HUES48 (cell line): ENCODE measurements around the gene FRMD1.

Source experiments
- H3K27ac ChIP-seq: one replicate; pipeline ENCODE4 v1.7.0; 2013; ENCODE audit warnings: low read depth, low read length, inconsistent platforms
- H3K27me3 ChIP-seq: 2 replicates; pipeline ENCODE4 v1.6.1; 2013; ENCODE audit warnings: mild to moderate bottlenecking, low read length; ENCODE audit not compliant: control insufficient read depth, insufficient read depth
- H3K36me3 ChIP-seq: 2 replicates; pipeline ENCODE4 v1.6.1; 2013; ENCODE audit warnings: low read length; ENCODE audit not compliant: control insufficient read depth, insufficient read depth
- H3K4me1 ChIP-seq: 2 replicates; pipeline ENCODE4 v1.6.1; 2013; ENCODE audit warnings: mild to moderate bottlenecking, low read length; ENCODE audit not compliant: control insufficient read depth, insufficient read depth
- H3K4me3 ChIP-seq: 2 replicates; pipeline ENCODE4 v1.5.1; 2013; ENCODE audit warnings: mild to moderate bottlenecking, low read depth, low read length
- H3K9ac ChIP-seq: 2 replicates; pipeline ENCODE4 v1.6.1; 2013; ENCODE audit warnings: mild to moderate bottlenecking, low read depth, low read length, moderate library complexity
- H3K9me3 ChIP-seq: 2 replicates; pipeline ENCODE4 v1.6.1; 2013; ENCODE audit warnings: low read length; ENCODE audit not compliant: control insufficient read depth, insufficient read depth

Gene FRMD1

DNA sequence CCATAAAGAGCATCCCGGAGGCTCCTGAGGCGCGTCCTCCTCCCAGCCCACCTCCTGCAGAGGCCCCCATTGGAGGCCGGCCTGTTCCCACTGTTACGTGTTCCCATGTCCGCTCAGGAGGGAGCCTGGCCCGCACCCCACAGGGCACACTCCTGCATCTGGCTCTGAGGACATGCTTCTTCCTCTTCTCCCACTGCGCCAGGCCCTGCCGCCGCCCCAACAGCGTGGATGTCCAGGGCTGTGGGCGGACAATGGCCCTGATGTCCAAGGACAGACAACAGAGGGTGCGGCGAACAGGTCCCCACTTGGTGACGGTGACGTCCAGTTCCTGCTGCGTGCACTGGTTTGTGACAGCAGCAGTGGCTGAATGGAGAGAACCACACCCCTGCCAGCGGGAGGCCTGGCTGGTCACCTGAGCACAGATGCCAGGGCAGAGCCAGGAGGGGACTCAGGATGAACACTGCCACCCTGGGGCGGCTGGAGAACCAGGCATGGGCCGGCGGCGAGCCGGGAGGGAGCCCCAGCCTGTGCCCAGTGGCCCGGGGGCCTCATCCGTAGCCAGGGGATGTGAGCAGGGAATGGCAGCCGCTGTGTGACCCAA lies 26.6 kb downstream of the FRMD1 start:
- Histone ChIP-seq H3K9ac (no peak overlapping the region), H3K4me1 (no peaks in the 10 kb centered on the region), H3K27ac (no peak overlapping the region), H3K27me3 (no peaks in the 10 kb centered on the region), H3K4me3 (no peak overlapping the region), H3K36me3 (no peaks in the 10 kb centered on the region), H3K9me3 (no peaks in the 10 kb centered on the region)

DNA sequence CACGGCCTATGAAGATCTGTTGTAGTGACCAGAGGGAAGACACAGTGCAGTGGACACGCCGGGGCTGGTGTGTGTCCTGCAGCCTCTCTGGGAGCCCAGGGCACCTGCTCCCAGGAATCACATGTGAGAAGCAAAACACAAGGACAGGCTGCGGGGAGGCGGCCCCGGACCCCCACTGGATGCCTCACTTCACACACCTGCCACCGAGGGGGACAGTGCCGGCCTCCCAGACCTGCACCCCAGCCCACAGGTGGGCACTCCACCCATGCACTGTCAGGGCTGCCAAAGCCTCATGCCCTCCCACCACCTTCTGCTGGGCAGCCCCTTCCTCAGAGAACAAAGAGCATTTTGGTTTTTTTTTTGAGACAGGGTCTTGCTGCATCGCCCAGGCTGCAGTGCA lies 27.4 kb downstream of the FRMD1 start:
- Histone ChIP-seq H3K4me3 (no peak overlapping the region), H3K9me3 (no peaks in the 10 kb centered on the region), H3K9ac (no peak overlapping the region), H3K36me3 (no peaks in the 10 kb centered on the region), H3K4me1 (no peaks in the 10 kb centered on the region), H3K27ac (no peak overlapping the region), H3K27me3 (no peaks in the 10 kb centered on the region)

DNA sequence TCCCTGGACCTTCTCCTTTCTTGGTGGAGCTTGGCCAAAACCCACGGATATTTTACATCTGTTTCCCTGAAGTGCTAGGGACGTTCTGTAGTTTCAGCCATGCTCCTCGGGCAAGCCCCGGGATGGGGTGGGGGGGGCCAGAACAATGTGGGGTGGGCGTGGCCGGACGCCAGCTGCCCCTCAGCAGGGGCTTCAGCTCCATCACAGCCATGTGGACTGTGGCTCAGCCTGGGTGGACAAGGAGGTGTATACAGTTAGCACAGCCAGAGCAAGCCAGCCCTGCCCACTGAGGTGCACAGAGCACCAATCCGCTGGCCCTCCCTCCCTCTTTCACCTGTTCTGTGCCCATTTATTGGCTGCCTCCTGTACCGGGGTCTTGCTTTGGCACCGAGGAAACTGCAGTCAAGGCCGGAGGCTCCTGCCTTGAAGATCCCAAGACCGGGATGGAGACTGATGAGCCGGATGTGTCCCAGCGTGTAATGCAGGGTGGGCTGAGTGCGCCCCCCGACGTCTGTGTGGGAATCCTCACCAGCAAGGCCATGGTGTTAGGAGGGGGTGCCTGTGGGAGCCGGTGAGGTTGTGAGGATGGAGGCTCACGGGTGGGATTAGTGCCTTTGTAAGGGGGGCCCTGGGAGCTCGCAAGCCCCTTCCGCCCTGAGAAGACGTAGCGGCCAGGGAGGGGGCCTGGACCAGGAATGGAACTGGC lies 28.0 kb downstream of the FRMD1 start:
- Histone ChIP-seq H3K9me3 (no peaks in the 10 kb centered on the region), H3K27ac (no peak overlapping the region), H3K36me3 (no peaks in the 10 kb centered on the region), H3K9ac (no peak overlapping the region), H3K4me3 (no peak overlapping the region), H3K27me3 (no peaks in the 10 kb centered on the region), H3K4me1 (no peaks in the 10 kb centered on the region)

DNA sequence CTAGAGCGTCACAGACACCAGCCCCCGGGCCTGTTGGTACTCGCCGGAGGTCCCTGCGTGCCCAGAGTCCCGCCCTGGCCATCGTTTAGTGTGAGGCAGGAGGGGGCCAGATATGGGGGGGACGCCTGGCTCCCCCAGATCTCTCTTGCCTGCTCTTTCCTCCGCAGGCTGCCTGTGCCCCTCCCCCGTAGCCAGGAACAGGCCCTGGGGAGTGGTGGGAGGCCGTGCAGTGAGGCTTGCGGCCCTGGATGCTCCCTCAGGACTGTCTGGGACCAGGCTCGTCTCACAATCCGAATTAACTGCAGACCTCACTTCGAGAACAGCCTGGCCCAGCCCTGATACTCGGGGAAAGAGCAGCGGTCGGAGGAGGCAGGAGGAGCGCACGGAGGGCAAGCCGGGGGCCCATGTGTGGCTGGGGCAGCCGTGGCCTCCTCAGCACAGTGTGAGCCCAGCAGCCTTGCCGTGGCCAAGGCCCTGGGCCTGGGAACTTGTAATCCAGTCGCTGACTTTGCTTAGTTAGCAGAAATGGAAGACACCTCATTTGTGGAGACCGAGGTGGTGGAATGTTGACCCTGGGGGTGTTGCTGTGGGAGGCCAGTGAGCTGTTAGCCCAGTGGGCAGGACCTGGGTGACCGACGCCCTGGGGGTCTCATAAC lies 28.7 kb downstream of the FRMD1 start:
- H3K27me3 ChIP-seq, result no peaks in the 10 kb centered on the region
- H3K9me3 ChIP-seq, result no peaks in the 10 kb centered on the region
- H3K4me1 ChIP-seq, result no peaks in the 10 kb centered on the region
- no peaks in the 10 kb centered on the region for H3K36me3 ChIP-seq
- H3K9ac ChIP-seq, result no peak overlapping the region
- no peak overlapping the region for H3K4me3 ChIP-seq
- H3K27ac ChIP-seq, result no peak overlapping the region

DNA sequence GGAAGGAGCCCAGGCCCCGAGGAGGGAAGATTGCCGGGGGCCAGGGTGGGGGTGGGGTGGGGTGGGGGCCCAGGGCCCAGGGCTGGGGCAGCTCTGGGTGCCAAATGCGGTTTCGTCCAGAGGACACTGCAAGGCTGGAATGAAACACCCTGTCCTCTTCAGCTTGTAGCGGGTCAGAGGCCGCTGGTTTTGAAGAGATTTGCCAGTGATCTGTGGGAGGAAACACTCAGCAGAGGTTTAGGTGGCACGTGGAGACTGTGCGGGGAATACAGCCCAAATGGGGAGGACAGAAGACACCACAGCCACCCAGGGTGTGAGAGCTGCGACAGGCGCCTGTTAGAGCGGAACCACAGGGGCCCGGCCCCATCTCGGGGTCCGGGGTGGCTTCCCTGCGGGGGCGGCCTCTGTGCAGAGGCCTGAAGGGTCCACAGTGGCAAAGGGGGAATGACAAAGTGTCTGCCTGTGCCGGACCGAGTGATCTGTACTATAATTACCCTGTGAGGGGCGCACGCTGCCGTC lies 29.2 kb downstream of the FRMD1 start:
- Histone ChIP-seq H3K27me3 (no peaks in the 10 kb centered on the region), H3K36me3 (no peaks in the 10 kb centered on the region), H3K4me1 (no peaks in the 10 kb centered on the region), H3K27ac (no peak overlapping the region), H3K9me3 (no peaks in the 10 kb centered on the region), H3K4me3 (no peak overlapping the region), H3K9ac (no peak overlapping the region)

DNA sequence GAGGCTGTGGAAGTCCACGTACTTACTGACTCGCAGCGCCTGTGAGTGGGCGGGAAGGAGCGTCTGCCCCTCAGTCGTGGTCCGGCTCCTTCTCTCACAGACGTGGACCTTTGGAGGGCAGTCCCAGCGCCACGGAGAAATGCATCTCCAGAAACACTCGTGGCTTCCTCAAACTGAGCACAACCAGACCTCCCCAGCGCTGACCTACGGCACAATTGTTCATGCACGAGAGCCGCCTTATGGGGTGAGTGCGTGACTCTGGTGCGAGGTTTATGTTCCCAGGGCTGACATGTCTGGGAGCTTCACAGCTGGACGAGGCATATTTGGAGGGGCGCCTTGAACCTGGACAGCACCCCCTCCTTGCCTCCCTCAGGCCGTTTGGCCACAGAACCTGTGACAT lies 29.7 kb downstream of the FRMD1 start:
- Histone ChIP-seq H3K9me3 (no peaks in the 10 kb centered on the region), H3K4me1 (no peaks in the 10 kb centered on the region), H3K4me3 (no peak overlapping the region), H3K9ac (no peak overlapping the region), H3K27me3 (no peaks in the 10 kb centered on the region), H3K36me3 (no peaks in the 10 kb centered on the region), H3K27ac (no peak overlapping the region)

DNA sequence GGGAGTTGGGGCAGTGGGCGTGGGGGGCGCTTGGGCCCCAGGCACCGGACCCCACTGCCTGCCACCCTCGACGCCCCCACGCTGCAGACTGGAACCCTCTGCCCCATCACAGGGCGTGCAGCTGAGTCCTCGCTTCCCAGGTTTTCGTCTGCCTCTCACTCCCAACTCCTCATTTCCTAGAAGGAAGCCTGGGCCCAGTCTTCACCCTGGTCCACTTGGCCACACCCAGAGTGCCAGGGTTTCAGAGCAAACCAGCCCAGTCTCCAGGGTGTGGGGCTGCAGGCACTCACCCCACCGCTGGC lies 30.3 kb downstream of the FRMD1 start:
- no peaks in the 10 kb centered on the region for H3K27me3 ChIP-seq
- H3K4me1 ChIP-seq, result no peaks in the 10 kb centered on the region

DNA sequence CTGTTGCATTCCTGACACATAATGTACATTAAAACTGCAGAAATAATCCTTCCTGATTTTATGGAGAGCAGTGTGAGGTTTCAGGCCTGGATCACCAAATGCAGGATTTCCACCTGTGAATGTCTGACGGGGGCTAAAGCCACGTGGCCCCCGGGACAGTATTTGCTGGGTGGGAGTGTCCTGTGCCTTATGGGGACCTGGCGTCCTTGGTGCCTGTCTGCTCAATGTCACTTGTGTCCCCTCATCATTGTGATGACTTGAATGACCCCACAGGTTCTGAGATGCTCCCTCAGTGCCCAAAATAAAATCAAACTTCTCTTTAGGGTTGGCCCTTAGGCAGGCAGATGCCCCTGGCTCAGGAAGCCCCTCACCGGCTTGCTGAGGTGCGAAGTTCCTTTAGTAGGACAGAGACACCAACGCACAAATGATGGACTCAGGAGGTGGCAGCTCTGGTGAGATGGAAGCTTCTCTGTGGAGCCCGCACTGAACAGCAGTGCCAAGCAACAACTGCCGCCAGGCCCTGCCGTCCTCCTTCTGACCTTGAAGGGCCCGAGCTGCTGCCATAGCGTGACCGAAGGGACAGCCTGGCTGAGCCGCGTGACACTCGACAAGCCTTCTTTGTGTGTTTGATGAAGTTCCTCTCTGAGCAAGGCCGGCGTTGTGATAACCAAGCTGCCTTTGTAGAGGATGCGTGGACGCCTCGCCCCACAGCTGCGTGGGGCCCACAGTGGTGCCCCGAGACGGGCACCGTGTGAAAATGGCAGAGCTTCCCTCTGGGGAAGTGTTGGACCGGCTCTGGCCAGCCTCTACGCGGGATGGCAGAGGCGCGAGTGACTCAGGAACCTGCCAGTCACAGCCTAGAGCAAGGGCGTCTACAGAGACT lies 30.9 kb downstream of the FRMD1 start:
- no peak overlapping the region for H3K27ac ChIP-seq
- no peaks in the 10 kb centered on the region for H3K27me3 ChIP-seq
- no peak overlapping the region for H3K9ac ChIP-seq
- no peaks in the 10 kb centered on the region for H3K4me1 ChIP-seq
- no peak overlapping the region for H3K4me3 ChIP-seq
- H3K36me3 ChIP-seq, result no peaks in the 10 kb centered on the region
- no peaks in the 10 kb centered on the region for H3K9me3 ChIP-seq

More for the DNA sequence above, 30.3 kb downstream of the FRMD1 start:
- H3K27ac ChIP-seq, result no peak overlapping the region
- H3K4me3 ChIP-seq, result no peak overlapping the region
- H3K9ac ChIP-seq, result no peak overlapping the region
- no peaks in the 10 kb centered on the region for H3K36me3 ChIP-seq
- no peaks in the 10 kb centered on the region for H3K9me3 ChIP-seq

DNA sequence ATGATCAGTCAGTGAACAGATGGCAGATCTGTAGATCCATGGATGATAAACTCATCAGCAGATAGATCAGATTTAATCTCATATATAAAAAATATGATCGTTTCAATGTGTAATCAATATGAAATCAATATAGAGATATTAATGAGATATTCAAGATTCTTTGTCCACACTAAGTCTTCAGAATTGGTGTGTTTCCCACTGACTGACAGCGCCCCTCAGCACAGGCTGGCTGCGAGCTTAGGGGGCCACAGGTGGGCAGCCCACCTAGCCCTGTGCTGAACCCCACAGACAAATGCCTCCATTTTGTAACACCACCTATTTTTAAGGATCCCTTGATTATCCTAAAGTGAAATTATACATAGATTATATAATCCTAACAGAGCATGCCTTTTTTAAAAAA lies 32.3 kb downstream of the FRMD1 start:
- no peak overlapping the region for H3K4me3 ChIP-seq
- H3K27me3 ChIP-seq, result no peaks in the 10 kb centered on the region
- no peak overlapping the region for H3K9ac ChIP-seq
- no peak overlapping the region for H3K27ac ChIP-seq
- no peaks in the 10 kb centered on the region for H3K9me3 ChIP-seq
- no peaks in the 10 kb centered on the region for H3K4me1 ChIP-seq
- H3K36me3 ChIP-seq, result no peaks in the 10 kb centered on the region

DNA sequence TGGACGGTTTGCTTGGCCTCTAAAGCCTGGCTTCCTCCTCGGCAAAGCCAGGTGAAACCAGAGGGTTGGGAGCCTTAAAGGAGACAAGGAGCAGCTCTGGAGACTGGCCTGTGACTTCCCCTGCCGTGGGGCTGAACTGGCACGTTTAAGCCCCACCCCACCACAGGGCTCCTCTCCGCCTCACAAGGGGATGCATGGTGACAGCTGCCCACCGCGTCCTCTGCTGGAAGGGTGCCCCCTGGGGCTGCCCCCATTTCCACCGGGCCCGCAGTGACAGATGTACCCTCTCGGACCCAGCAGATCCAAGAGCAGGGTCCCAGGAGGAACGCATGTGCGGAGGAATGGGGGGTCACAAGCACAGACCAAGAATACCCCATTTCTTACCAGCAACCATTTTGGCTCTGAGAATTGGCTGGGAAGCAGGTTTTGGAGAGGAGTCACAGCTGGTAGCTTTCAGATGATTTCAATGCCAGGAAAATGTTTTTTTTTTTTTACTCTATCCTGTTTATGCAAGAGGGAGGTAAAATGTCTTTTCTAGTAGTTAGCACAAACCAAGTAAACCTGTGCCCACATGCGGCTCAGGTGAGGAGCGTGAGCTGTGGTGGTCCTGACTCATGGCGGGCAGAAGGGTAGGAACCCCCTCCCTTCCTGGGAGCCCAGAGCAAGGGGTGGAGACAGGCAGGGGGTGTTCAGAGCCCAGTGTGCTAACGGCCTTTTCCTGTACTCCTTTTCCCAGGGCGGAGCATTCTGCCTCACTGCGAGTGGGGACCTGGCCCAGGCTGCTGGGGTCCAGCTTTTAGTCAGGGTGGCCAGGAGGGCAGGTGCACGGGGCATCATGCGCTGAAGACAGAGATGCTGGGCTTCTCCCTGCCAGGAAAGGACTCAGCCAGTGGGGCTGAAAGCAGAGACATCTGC lies 33.0 kb downstream of the FRMD1 start:
- Histone ChIP-seq H3K36me3 (no peaks in the 10 kb centered on the region), H3K9me3 (peaks cover 3% of the 10 kb centered on the region; the same call in 1 of the 2 replicates), H3K9ac (no peak overlapping the region), H3K4me1 (no peaks in the 10 kb centered on the region), H3K27ac (no peak overlapping the region), H3K4me3 (no peak overlapping the region), H3K27me3 (no peaks in the 10 kb centered on the region)
